NT2/D1 (cell line): ENCODE data around the gene QRSL1.

Experiments used
- SUZ12 ChIP-seq: IDR thresholded peaks from 2 replicates; pipeline ENCODE4 v1.6.1; 2011; ENCODE audit not compliant: insufficient read length, insufficient read depth; ENCODE audit errors: extremely low read depth
- YY1 ChIP-seq: IDR thresholded peaks from 2 replicates; pipeline ENCODE4 v1.6.1; 2011; ENCODE audit not compliant: insufficient read length, insufficient read depth
- ZNF274 ChIP-seq: IDR thresholded peaks from 2 replicates; pipeline ENCODE4 v1.6.1; 2011; ENCODE audit warnings: mild to moderate bottlenecking, low read depth, low read length

- TF ChIP-seq ZNF274 (no peak), YY1 (no peak), SUZ12 (no peak)
Measured at GRCh38 chr6:106674541-106675229, 45.3 kb downstream of the QRSL1 start.
